Osteocyte (in vitro differentiated cells): ENCODE results near the gene EMD. TPM values are rescaled to one million over a fixed set of nuclear protein-coding genes. Genes with fewer than 3 reads are reported as not detected.

Experiments
- DNase-seq: peaks from one replicate; pipeline ENCODE4 v3.0.0; 2021; ENCODE audit warnings: mixed read lengths; ENCODE audit not compliant: unreplicated experiment; ENCODE audit errors: extremely low spot score
- H3K27ac Mint-ChIP-seq: one replicate; pipeline ENCODE4 v1.8.0; 2021; ENCODE audit warnings: mild to moderate bottlenecking, mixed read lengths; ENCODE audit not compliant: unreplicated experiment
- H3K27me3 Mint-ChIP-seq: one replicate; pipeline ENCODE4 v1.8.0; 2021; ENCODE audit warnings: mixed read lengths; ENCODE audit not compliant: unreplicated experiment
- H3K36me3 Mint-ChIP-seq: one replicate; pipeline ENCODE4 v1.8.0; 2021; ENCODE audit warnings: mixed read lengths; ENCODE audit not compliant: unreplicated experiment
- H3K4me1 Mint-ChIP-seq: one replicate; pipeline ENCODE4 v1.8.0; 2021; ENCODE audit warnings: mixed read lengths; ENCODE audit not compliant: unreplicated experiment
- H3K4me3 Mint-ChIP-seq: one replicate; pipeline ENCODE4 v1.8.0; 2021; ENCODE audit warnings: mild to moderate bottlenecking, moderate library complexity, mixed read lengths; ENCODE audit not compliant: unreplicated experiment
- H3K9me3 Mint-ChIP-seq: one replicate; pipeline ENCODE4 v1.8.0; 2021; ENCODE audit warnings: mixed read lengths; ENCODE audit not compliant: unreplicated experiment
- total RNA-seq: library from RNA; stranded (reverse); gene quantifications from 2 replicates; pipeline ENCODE4 v1.2.1, GENCODE V29; 2021
- TF ChIP-seq, protein P1 (sequence below): fragments of 200-600 bp; sonication (generic); IDR thresholded peaks from 2 replicates; pipeline ENCODE4 v1.5.0; 2021; ENCODE audit warnings: antibody characterized with exemption, mild to moderate bottlenecking, moderate library complexity

Gene EMD
- total RNA-seq, 1 donor from 2014 or later, result 73.1 TPM

DNA sequence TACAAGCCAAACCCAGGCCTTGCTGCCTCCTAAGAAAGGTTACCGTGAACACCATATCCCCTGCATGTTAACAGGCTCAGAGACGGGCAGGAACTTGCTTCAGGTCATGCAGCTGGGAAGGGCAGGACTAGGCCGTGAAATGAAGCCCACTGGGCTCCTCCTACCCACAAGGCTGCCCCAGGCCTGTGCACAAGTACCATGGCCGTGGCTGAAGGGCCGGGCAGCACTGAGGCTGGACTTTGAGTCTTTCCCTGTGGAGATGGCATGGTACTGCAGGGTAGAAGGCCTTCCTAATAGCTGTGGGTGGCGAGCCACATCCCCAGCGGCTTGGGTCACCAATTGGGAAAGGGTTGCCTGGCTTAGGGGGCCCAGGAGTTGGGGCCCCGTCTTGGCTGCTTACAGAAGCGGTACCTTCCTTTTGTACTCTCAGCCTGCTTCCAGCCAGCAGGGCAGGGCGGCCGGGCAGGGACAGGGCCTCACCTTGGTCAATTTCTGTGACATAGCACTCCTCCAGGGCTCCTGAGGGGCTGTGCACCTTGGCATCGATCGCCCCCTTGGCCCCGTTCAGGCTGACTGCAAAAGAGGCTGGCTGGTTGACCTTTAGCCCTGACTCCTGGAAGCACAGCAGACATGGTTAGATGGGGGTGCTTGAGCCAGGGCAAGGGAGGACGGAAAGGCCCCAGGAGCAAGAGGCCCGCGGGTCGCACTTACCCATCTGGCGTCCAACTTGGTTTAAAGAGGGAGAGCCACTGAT is 28.5 kb upstream of the EMD start:
- H3K27me3 Mint-ChIP-seq, result no peaks in the 10 kb centered on the region
- H3K36me3 Mint-ChIP-seq, result peaks cover 4% of the 10 kb centered on the region
- no peak overlapping the region for H3K27ac Mint-ChIP-seq
- H3K9me3 Mint-ChIP-seq, result no peaks in the 10 kb centered on the region
- H3K4me1 Mint-ChIP-seq, result peaks cover 7% of the 10 kb centered on the region
- no peak overlapping the region for H3K4me3 Mint-ChIP-seq
- TF ChIP-seq, protein P1, sequence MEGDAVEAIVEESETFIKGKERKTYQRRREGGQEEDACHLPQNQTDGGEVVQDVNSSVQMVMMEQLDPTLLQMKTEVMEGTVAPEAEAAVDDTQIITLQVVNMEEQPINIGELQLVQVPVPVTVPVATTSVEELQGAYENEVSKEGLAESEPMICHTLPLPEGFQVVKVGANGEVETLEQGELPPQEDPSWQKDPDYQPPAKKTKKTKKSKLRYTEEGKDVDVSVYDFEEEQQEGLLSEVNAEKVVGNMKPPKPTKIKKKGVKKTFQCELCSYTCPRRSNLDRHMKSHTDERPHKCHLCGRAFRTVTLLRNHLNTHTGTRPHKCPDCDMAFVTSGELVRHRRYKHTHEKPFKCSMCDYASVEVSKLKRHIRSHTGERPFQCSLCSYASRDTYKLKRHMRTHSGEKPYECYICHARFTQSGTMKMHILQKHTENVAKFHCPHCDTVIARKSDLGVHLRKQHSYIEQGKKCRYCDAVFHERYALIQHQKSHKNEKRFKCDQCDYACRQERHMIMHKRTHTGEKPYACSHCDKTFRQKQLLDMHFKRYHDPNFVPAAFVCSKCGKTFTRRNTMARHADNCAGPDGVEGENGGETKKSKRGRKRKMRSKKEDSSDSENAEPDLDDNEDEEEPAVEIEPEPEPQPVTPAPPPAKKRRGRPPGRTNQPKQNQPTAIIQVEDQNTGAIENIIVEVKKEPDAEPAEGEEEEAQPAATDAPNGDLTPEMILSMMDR, result no peak
- DNase-seq, result no peak

DNA sequence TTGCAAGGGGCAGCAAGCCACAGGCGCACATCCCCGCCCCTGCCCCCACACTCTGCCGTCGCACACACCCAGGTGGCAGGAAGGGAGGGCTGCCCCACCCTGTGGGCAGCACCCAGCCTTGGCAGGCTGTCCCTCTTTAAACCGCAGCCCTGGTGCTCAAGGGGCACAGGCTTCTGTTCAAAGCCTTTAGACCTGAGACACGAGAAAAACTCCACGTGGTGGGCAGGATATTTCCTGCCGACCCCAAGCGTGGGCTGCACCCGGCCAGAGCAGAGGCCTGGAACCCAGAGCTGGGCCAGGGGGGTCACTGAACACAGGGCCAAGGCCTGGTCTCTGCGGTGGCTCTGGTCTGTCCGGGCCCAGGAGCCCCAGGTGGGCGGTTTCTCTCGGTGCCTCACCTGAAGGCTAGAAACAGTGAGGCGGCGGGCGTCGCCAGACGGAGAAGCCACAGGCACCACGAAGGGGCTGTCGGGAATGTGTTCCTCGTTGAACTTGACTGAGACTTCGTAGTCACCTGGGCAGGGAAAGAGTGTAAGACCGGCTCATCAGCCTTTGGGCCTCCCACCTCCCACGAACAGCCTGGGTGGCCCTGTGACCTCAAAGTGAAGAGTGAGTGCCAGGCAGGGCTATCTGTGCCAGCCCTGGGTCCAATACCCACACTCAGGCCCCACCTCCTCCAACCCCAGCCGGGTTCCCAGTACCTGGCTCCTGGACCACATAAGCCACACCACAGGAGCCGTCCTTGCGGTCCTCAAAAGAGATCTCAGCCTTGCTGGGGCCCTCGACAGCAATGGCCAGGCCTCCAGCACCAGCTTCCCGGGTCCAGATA is 27.7 kb upstream of the EMD start:
- no peak overlapping the region for H3K4me3 Mint-ChIP-seq
- no peak for DNase-seq
- TF ChIP-seq, protein P1, result no peak
- peaks cover 7% of the 10 kb centered on the region for H3K4me1 Mint-ChIP-seq
- no peak overlapping the region for H3K27ac Mint-ChIP-seq
- no peaks in the 10 kb centered on the region for H3K9me3 Mint-ChIP-seq
- no peaks in the 10 kb centered on the region for H3K27me3 Mint-ChIP-seq
- H3K36me3 Mint-ChIP-seq, result peaks cover 7% of the 10 kb centered on the region

DNA sequence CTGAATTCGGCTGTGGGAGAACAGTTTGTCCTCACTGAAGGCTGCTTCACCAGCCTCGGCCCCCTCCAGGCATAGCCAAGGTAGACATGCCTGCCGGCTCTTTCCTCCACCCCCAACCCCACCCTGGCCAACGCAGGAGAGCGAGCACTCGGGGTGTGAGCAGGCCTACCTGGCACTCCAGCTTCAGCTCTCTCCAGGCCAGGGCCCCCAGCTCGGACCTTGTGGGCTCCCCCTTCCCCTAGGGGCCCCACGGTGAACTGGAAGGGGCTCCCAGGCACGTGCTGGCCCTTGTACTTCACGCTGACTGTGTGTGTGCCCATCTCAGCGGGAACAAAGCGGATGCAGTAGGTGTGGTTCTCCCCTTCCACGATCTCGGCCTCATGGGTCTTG is 27.1 kb upstream of the EMD start:
- no peak overlapping the region for H3K27ac Mint-ChIP-seq
- no peak for DNase-seq
- H3K36me3 Mint-ChIP-seq, result peaks cover 7% of the 10 kb centered on the region
- no peaks in the 10 kb centered on the region for H3K9me3 Mint-ChIP-seq
- TF ChIP-seq, protein P1, result no peak
- no peaks in the 10 kb centered on the region for H3K27me3 Mint-ChIP-seq
- H3K4me1 Mint-ChIP-seq, result peaks cover 7% of the 10 kb centered on the region
- no peak overlapping the region for H3K4me3 Mint-ChIP-seq

DNA sequence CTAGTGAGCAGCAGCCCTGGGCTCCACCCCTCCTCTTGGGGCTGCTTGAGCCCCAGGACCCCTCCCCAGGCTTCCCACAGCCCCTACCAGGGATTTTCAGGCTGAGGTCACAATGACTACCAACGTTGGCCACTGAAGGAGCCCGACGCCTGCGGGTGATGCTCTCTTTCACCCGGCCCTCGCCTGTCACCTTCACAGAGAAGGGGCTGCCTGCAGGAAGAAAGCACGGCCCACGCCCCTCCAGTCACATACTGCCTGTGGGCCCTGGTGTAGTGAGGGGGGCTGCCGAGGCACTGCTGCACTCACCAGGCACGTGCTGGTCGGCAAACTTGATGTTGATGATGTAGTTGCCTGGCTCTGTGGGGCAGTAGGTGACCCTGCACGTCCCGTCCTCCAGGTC is 26.6 kb upstream of the EMD start:
- Mint-ChIP-seq H3K4me1 (peaks cover 3% of the 10 kb centered on the region), H3K27me3 (no peaks in the 10 kb centered on the region)

More for the DNA sequence above, 26.6 kb upstream of the EMD start:
- H3K27ac Mint-ChIP-seq, result no peak overlapping the region
- H3K9me3 Mint-ChIP-seq, result no peaks in the 10 kb centered on the region
- TF ChIP-seq, protein P1, result no peak
- no peak overlapping the region for H3K4me3 Mint-ChIP-seq
- no peak for DNase-seq
- H3K36me3 Mint-ChIP-seq, result peaks cover 6% of the 10 kb centered on the region
